Middle frontal gyrus (tissue), 1 donor: ENCODE measurements around the gene LDB3.
"Not testable (repeated sequence)": the region's sequence is repeated elsewhere in the genome, so short reads cannot be mapped to it uniquely, and the experiment has no call there.

Experiments
- DNase-seq: peaks from one replicate; pipeline ENCODE4 v3.0.0-alpha.2; 2015; ENCODE audit warnings: low spot score; ENCODE audit errors: extremely low spot score

LDB3 gene

DNA sequence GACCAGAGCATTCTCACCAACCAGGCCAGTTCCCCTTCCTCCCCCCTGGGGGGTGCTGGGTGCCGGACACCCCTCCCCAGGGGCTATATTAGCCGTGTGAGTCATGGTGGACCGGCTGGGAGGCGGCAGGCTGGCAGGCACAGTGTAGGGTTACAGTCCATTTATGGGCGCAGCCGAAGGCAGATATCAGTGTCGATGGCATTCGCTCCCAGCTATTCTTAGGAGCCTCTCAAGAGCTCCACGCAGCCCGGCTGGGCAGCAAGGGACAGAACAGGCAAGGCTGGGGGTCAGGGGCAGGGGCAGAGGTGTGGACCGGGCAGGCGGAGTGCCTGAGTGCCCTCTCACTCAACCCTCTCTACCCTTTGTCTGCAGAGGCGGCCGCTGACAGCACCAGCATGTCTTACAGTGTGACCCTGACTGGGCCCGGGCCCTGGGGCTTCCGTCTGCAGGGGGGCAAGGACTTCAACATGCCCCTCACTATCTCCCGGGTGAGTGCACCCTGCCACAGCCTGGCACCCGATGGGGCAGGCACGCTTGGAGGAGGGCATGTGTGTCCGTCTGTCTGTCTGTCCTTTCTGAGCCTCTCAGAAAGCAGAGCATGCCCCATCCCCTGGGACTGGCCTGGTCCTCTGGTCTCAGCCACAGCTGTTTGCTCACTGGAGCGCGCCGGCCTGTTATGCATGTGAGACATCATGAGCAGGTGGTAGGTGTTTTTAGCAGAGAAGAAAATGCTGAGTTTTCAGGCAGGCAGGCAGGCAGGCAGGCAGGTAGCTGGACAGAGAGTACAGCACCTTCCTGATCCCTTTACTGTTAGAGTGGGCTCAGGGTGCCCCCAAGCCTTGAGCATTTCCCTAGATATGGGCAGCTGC is at the start of gene LDB3:
LDB3 (plus strand) TSS at position 215 of the 869 bp plus-strand sequence; CDS start at position 396, 181 bp downstream.
- no peak for DNase-seq

GRCh38 chr10:86628311-86628710 is 40.0 kb upstream of the LDB3 start:
- DNase-seq, result no peak

DNA sequence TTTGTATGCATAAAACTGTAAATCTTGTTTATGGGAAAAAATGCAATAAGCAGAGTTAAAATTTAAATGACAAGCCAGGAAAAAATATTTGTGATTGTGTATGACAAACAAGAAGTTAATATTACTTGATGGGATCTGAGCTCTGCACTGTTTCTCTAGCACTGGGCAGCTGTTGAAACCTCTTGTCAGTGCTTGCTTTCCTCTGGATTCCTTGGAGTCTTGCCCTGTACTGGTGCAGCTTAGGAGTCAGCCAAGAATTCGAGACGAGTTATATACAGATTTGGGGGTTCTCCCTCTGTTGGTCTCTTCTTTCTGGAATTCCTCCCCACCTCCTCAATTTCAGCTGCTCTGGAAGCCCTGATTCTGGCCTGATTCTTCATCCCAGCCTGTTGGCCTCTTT is 38.2 kb upstream of the LDB3 start:
- DNase-seq, result no peak

- no peak for DNase-seq
Measured at GRCh38 chr10:86632009-86632800, 36.1 kb upstream of the LDB3 start.

GRCh38 chr10:86632951-86633350 is 35.4 kb upstream of the LDB3 start:
- no peak for DNase-seq

GRCh38 chr10:86635402-86635801 is 32.9 kb upstream of the LDB3 start:
- no peak for DNase-seq

- DNase-seq, result no peak
Measured at GRCh38 chr10:86636311-86636710, 32.0 kb upstream of the LDB3 start.

- no peak for DNase-seq
Measured at GRCh38 chr10:86642021-86642420, 26.3 kb upstream of the LDB3 start.

DNA sequence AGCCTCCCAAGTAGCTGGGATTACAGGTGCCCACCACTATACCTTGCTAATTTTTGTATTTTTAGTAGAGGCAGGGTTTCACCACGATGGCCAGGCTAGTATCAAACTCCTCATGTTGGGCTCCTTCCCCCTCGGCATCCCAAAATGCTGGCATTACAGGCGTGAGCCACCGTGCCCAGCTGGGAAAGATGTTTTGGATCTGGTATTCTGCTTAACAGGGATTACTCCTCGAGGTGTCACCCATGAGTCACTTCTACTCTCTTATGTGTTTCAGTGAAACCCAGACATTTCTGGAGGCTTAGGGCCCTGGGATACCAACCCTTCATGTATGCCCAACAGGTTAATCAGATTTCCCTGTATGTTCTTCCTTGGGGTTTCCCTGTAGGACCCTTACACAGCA is 25.8 kb upstream of the LDB3 start:
- DNase-seq, result no peak

- no peak for DNase-seq
Measured at GRCh38 chr10:86644152-86644793, 24.0 kb upstream of the LDB3 start.

DNA sequence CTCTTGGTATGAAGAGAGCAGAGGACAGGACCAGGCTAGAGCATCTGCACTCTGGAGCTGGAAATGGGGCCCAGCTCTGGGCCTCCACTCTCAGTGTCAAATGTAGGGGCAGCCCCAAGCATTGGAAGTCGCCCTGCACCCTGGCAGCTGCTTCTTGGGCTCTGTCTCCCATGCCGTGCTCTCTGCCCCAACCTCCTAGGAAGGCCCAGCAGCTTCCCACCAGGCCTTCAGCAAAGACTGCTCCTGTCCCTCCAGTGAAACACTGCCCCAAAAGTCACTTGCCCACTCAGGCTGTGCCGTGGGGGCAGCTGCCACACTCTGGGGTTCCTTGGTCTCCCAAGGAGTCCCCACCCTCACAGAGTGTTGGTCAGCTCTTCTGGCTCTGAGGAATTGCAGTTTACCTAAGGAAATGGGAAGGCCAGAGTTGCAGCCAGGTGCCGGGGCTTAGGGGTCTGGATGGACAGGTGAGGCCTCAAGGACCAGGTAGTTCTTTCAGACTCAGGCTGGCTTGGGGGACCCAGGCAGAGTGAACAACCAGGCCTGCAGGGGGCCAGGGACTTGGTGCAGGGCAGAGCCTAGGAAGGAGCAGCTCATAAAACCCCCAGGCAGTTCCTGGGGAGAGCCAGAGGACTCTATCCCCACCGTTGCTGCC is 23.4 kb upstream of the LDB3 start:
- DNase-seq, result no peak

DNA sequence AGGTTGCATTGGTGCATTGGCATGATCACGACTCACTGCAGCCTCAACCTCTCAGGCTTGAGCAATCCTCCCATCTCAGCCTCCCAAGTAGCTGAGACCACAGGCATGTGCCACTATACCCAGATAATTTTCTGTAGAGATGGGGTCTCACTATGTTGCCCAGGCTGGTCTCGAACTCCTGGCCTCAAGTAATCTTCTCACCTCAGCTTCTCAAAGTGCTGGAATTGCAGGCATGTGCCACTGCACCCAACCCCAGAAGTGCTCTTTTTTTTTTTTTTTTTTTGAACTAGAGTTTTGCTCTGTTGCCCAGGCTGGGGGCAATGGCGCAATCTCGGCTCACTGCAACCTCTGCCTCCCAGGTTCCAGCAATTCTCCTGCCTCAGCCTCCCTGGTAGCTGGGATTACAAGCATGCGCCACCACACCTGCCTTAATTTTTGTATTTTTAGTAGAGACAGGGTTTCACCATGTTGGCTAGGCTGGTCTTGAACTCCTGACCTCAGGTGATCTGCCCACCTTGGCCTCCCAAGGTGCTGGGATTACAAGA is 22.6 kb upstream of the LDB3 start:
- DNase-seq, result not testable (repeated sequence)

- DNase-seq, result no peak
Measured at GRCh38 chr10:86646532-86646931, 21.8 kb upstream of the LDB3 start.

DNA sequence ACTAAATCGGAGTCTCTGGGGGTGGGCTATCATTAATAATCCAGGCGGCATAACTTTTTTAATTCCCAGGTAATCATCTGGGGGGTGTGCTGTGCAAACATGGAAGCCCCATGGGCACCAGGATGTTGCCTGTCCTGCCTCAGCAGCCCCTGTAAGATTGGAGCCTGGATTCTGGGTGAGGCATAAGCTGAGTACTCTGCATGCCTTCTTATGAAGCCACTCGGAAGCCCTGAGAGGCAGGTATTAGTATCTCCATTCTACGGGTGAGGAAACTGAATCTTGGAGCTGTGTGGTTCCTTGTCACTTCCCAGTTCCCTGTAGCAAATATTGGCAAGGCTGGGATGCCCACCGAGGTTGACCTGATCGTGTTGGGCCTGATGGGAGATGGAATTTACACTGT is 21.4 kb upstream of the LDB3 start:
- DNase-seq, result no peak

- no peak for DNase-seq
Measured at GRCh38 chr10:86647773-86648703, 20.3 kb upstream of the LDB3 start.

DNA sequence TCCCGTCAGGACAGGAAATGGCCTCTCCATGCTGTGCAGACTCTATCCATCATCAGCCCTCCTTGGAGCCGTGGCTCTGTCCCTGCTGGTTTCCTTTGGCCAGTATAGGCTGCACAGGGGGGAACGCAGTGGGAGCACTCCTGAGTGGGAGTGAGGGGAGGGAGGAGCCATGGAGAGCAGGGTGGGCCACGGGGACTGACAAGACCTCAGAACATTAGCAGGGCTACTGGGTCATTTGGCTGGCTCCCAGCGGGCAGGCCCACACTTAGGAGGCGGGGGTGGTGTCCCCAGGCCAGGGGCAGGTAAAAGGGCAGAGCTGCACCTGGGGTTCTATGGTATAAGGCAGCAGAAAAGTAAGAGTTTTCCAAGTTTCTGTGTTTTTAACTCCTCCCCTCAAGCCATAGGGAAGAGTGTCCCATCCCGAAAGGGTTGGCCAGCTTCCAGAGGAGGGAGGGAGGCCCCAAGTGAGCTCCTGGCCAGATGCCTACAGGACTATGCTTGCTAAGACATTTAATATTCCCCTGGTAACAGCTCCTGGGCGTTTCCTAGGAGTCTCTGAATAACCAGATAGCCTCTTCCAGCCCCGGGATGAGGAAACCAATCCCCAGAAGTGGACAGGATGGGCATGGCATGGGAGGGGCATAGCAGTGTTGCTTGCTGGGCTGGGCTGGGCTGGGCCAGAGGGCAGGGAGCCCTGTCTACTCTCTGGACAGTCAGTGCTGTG is 19.4 kb upstream of the LDB3 start:
- no peak for DNase-seq

- DNase-seq, result no peak
Measured at GRCh38 chr10:86649471-86650150, 18.7 kb upstream of the LDB3 start.

- no peak for DNase-seq
Measured at GRCh38 chr10:86650151-86650550, 18.2 kb upstream of the LDB3 start.

- no peak for DNase-seq
Measured at GRCh38 chr10:86651021-86651471, 17.3 kb upstream of the LDB3 start.
